Stimulated activated CD4-positive, alpha-beta T cell treated with anti-CD3 and anti-CD28 coated beads, Interleukin-12 subunit alpha, Interleukin-12 subunit beta, amount 100 ng/mL, for 4 hours (primary cell): ENCODE measurements around the gene LIMK2.
"Not testable (repeated sequence)": the region's sequence is repeated elsewhere in the genome, so short reads cannot be mapped to it uniquely, and the experiment has no call there.

Experiments
- DNase-seq: peaks from one replicate; pipeline ENCODE4 v3.0.0-alpha.2; 2020

The LIMK2 gene

DNA sequence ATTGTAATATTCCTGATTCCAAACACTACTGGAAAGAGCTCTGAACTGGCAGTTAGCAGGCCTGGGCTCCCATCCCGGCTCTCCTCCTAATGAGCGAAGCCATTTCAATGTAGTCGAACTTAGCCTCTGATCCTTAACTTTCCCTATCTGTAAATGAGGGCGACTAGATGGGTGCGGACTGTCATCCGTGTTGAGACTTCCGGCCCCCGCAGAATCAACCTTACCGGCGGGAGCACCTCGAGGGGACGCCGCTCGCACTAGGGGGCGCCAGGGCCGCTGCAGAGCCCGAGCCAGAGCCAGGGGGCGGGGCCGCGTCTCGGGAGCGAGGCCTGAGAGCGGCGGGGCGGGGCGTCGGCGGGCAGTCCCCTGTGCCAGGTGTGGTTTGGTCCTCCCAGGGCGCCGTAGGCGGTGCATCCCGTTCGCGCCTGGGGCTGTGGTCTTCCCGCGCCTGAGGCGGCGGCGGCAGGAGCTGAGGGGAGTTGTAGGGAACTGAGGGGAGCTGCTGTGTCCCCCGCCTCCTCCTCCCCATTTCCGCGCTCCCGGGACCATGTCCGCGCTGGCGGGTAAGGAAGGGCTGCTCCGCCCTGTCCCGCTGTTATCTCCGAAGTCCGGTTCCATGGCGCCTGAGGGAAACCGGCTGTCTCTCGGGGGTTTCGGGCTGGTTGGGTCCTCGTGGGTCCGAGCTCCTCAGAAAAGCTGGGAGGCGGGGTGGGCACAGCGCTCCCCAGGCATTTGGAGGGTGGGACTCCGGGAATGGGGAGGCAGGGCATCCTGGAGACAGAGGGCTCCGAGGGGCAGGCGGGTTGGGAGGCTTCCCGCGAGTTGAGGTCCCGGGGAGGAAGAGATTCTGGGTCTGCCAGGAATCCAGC is at the start of gene LIMK2:
TSS of gene LIMK2 (plus strand) at position 437 of the 869 bp plus-strand sequence. CDS start at position 548, 111 bp downstream.
- DNase-seq, result peak; percentile 99

- no peak for DNase-seq
Measured at GRCh38 chr22:31170971-31171370, 41.1 kb upstream of the LIMK2 start.

- DNase-seq, result not testable (repeated sequence)
Measured at GRCh38 chr22:31171734-31172133, 40.4 kb upstream of the LIMK2 start.

- DNase-seq, result peak; percentile 3
Measured at GRCh38 chr22:31173386-31174145, 38.5 kb upstream of the LIMK2 start.

DNA sequence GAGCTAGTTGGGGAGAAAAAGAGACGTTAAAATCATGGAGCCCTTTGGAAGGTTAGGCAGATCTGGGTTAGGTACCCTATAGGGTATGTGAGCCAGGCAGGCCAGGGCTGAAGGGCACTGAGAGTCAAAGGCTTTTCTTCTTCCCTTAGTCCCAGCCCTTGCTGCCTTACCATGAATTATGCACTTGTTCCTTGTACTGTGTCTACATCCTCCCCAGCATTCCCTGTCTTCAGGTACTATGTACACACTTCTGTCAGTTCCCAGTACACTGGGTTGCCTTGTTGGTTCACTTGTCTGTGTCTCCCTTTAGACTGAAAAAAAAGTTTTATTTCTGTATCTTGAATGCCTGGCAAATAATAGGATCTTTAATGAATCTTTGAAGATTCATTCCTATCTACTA is 35.2 kb upstream of the LIMK2 start:
- DNase-seq, result no peak

DNA sequence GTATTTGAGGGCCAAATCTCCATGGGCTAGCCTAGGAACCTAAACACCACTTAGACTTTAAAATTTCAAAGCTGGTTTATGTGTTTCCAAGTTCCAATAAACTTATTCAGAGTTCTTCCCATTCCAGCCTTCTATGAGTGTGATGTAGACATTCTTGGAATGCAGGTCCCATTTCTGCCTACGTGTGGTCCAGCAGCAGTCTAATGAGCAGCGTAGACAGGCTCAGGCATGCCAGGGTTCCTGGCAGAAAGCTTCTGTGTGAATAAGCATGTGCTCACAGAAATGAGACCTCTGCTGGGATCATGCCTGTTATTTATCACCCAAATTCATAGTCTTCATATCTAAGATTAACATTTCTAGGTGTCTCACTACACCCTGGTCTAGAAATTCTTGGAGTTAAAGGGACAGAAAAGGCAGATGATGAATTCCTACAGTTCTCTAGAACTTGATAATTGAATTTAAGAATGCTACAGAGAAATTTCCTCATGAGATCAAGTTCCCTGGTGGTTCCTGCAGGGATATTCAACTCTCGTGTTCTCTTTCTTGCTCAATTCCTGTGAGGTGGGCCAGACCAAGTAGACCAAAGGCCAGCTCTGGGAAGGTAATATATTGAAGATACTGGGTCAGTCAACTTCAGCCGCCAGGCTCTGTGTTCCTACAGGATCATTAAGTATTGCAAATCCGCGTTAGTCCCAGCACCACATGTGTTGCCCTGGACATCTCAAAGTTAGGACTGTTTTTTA is 34.5 kb upstream of the LIMK2 start:
- DNase-seq, result no peak

DNA sequence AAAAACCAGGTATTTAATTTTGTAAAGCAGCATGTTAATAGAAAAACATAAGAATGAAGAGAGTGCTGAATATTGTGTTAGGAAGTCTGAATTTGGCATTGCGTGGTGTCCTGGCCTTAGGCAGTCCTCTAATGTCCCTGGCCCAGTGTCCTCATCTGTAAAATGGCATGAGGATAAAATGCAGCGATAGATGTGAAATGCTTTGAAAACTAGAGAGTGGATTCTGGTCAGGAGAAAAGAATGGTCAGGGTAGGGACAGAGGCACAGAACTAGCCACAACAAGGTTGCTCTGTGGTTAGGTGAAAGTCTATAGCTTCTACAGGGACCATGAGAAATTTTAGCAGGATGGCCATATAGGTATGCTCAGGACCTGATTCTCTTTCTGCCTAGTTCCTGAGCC is 33.2 kb upstream of the LIMK2 start:
- no peak for DNase-seq

DNA sequence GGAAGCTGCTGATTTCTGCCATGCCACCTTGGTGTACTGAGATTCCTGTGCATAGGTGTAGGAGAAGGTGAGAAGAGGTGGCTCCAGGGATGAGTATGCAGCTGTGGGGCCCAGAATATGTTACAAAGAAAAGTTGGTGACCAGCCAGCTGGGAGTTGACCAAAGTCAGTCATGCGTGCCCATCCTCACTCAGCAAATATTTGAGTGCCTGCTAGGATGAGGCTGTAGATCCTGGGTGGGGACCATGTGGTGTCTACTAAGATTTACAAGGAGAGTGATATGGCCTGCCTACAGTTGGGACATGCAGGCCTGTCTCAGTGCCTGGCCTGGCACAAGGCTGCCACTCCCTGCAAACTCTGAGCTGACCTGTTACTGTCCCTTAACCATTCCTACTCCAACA is 32.8 kb upstream of the LIMK2 start:
- DNase-seq, result no peak

DNA sequence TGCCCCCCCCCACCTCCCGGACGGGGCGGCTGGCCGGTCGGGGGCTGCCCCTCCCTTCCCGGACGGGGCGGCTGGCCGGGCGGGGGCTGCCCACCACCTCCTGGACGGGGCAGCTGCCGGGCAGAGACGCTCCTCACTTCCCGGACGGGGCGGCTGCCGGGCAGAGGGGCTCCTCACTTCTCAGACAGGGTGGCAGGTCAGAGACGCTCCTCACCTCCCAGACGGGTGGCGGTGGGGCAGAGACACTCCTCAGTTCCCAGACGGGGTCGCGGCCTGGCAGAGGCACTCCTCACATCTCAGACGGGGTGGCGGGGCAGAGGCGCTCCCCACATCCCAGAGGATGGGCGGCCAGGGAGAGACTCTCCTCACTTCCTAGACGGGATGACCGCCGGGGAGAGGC is 28.1 kb upstream of the LIMK2 start:
- DNase-seq, result no peak

DNA sequence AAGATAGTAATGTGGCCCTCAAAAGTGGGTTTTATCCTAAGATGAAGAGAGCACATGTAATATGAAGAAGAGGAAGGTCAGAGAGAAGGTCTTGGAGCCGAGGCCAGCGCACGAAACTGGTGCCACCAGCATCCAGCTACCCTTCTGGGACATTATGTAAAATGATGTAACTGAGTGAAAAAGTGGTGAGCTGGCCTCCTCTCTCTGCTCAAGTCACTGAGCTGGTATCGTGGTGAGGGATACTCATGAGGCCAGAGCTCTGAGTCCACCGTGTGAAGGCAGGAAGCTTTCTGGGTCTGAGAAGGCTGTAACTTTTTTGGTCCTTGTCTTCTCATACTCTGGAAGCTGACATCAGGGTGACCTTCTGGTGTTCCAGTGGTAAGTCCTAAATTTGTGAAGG is 27.0 kb upstream of the LIMK2 start:
- DNase-seq, result no peak

- no peak for DNase-seq
Measured at GRCh38 chr22:31187627-31188026, 24.5 kb upstream of the LIMK2 start.

GRCh38 chr22:31192513-31192912 is 19.6 kb upstream of the LIMK2 start:
- no peak for DNase-seq

- no peak for DNase-seq
Measured at GRCh38 chr22:31193092-31193491, 19.0 kb upstream of the LIMK2 start.

- DNase-seq, result not testable (repeated sequence)
Measured at GRCh38 chr22:31194681-31195080, 17.4 kb upstream of the LIMK2 start.

DNA sequence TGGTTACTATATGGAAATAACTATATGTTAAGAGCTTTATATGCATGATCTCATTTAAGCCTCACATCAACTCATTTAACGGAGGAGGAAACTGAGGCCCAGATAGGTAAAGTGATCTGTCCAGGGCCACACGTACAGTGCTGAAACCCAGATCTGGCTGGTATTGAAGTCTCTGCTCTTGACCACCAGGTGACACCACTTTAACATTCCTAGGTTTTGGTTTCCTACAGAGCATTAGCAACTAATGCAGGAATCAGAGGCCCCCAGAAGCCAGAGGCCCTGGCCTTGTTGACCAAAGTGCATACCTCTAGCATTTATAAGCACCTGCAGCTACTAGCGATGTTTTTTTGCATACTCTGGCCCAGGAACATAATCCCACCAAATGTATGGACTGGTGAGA is 12.9 kb upstream of the LIMK2 start:
- DNase-seq, result no peak

- not testable (repeated sequence) for DNase-seq
Measured at GRCh38 chr22:31204352-31204984, 7.6 kb upstream of the LIMK2 start.

DNA sequence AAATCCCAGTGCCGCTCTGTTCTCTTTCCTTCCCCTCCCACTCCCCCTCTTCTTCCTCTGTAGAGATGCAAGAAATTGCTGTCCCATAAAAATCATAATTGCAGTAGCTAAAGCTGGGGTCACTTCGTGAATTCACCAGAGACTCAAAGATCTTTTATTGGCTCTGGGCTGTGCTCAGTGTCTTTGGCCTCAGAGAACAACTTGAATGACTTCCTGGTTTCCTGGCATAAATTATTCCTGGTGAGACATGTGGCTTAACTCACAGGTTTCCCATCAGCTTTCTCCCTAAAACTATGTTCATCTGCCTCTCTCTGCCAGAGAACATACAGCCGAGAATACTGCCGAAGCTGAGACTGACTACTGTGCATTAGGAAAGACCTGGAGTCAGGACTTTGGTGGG is 7.0 kb upstream of the LIMK2 start:
- DNase-seq, result not testable (repeated sequence)

DNA sequence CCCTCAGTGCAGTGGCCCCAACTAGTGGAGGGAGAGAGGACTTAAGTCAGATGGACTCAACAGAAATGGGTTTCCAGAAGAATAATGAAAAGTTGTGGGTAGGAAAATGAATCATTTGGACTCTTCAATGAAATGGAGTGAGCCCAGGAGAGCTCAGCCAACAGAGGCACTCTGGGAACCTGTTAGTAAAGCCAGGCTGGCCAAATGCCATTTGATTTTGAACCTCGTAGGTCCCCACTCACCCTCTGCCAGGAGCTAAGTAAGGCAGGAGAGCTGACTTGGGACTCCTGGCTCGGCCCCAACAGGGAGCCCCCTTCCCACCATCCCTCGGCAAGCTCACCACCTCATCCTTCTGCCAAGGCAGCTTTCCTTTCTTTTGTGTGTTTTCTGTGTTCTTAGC is 5.6 kb upstream of the LIMK2 start:
- DNase-seq, result not testable (repeated sequence)

DNA sequence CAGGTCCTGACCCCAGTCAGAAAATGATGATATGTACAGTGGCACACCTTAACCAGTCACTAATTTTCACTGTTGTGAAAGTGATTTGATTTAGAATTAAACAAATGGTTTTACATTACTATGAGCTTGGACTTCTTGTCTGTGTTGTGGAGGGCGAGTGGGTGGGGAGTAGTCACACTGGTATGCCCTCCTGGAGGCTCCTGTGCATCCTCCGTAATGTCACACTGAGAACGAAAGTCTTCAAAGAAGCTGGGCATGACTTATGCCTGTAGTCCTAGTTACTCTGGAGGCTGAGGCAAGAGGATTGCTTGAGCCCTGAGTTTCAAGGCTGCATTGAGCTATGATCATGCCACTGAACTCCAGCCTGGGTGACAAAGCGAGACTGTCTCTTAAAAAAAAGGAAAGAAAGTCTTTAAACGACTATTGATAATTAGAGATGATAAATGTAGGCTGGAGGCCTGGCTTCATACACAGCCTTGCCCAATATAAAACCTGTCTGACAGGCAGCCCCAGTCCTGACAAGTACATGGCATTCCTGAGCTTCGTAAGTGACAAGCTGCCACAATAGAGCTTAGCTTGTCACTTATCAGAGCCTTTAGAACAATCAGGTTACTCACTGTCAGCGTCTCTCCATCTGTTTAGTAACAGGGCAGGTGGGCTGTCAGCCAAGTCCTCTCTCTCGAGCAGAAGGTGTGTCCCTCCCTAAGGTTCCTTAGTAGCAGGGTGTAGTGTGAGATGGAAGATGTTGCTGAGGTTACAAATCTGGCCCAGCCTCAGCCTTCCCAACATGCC is 5.0 kb upstream of the LIMK2 start:
- no peak for DNase-seq

GRCh38 chr22:31210556-31211421 is 1.3 kb upstream of the LIMK2 start:
- DNase-seq, result no peak

GRCh38 chr22:31211482-31211861 is 626 bp upstream of the LIMK2 start:
- DNase-seq, result no peak
